ENCODE data around the gene JMJD7. TPM values are rescaled to one million over a fixed set of nuclear protein-coding genes. Genes with fewer than 3 reads are reported as not detected.
A peak's percentile ranks its signal among the peaks of the same experiment; 100 is the strongest.

JMJD7 gene
- total RNA-seq, 4 donors from 2014 or later: 6.1 to 12.8 (median 9.3) TPM

GRCh38 chr15:41794081-41794480 lies 33.8 kb upstream of the JMJD7 start:
- no peak for ATAC-seq
- Histone ChIP-seq H3K4me3 (no peak overlapping the region), H3K27ac (peak overlapping the region in 2 of 4 donors; percentile 20 to 32), H3K9me3 (no peaks in the 10 kb centered on the region), H3K36me3 (no peaks in the 10 kb centered on the region), H3K27me3 (no peaks in the 10 kb centered on the region), H3K4me1 (peaks cover 23 to 85% (median 44%) of the 10 kb centered on the region in 3 donors)
- TF ChIP-seq CTCF (IDR thresholded peaks at IDR 0.05) (no peak), POLR2AphosphoS5 (IDR thresholded peaks at IDR 0.05) (no peak), POLR2A (IDR thresholded peaks at IDR 0.05) (no peak), EP300 (IDR thresholded peaks at IDR 0.05) (no peak)
- 63 to 100% methylated on average over 1 of the region's 4 CpGs for WGBS, 2 donors (ENCODE audit: low coverage in 1 of 2)

GRCh38 chr15:41795996-41796856 lies 31.7 kb upstream of the JMJD7 start:
- TF ChIP-seq POLR2AphosphoS5 (IDR thresholded peaks at IDR 0.05) (no peak), POLR2A (IDR thresholded peaks at IDR 0.05) (no peak), CTCF (IDR thresholded peaks at IDR 0.05) (no peak)
- H3K36me3 ChIP-seq: peaks cover 0 to 20% of the 10 kb centered on the region in 2 donors
- 35 to 45% methylated on average over 8 of the region's 10 CpGs for WGBS, 2 donors (ENCODE audit: low coverage in 1 of 2)
- H3K4me3 ChIP-seq: no peak overlapping the region
- ATAC-seq: peak; percentile 22
- H3K9me3 ChIP-seq: no peaks in the 10 kb centered on the region
- H3K4me1 ChIP-seq: peaks cover 4 to 69% (median 23%) of the 10 kb centered on the region in 3 donors
- peak overlapping the region in 3 of 4 donors; percentile 53 to 67 (median 55) for H3K27ac ChIP-seq
- H3K27me3 ChIP-seq: no peaks in the 10 kb centered on the region

- Histone ChIP-seq H3K27ac (peak overlapping the region in 3 of 4 donors; percentile 24 to 55 (median 53)), H3K27me3 (no peaks in the 10 kb centered on the region), H3K9me3 (no peaks in the 10 kb centered on the region), H3K36me3 (peaks cover 0 to 26% of the 10 kb centered on the region in 2 donors), H3K4me3 (no peak overlapping the region), H3K4me1 (peaks cover 0 to 69% (median 17%) of the 10 kb centered on the region in 3 donors)
- no peak for TF ChIP-seq CTCF (IDR thresholded peaks at IDR 0.05)
- no peak for TF ChIP-seq POLR2A (IDR thresholded peaks at IDR 0.05)
- TF ChIP-seq POLR2AphosphoS5 (IDR thresholded peaks at IDR 0.05): no peak
- TF ChIP-seq EP300 (IDR thresholded peaks at IDR 0.05): no peak
- 84 to 85% methylated on average over 5 to 7 of the region's 8 CpGs for WGBS, 2 donors (ENCODE audit: low coverage in 1 of 2)
- ATAC-seq: no peak
Observed at GRCh38 chr15:41797201-41797944, 30.5 kb upstream of the JMJD7 start.

- 74 to 76% methylated on average over 4 to 8 of the region's 9 CpGs for WGBS, 2 donors (ENCODE audit: low coverage in 1 of 2)
- TF ChIP-seq EP300 (IDR thresholded peaks at IDR 0.05): no peak
- no peak for TF ChIP-seq CTCF (IDR thresholded peaks at IDR 0.05)
- TF ChIP-seq POLR2AphosphoS5 (IDR thresholded peaks at IDR 0.05): no peak
- no peak for TF ChIP-seq POLR2A (IDR thresholded peaks at IDR 0.05)
- Histone ChIP-seq H3K4me3 (no peak overlapping the region), H3K27me3 (no peaks in the 10 kb centered on the region), H3K9me3 (no peaks in the 10 kb centered on the region), H3K4me1 (peaks cover 0 to 64% (median 19%) of the 10 kb centered on the region in 3 donors), H3K27ac (peak overlapping the region in 3 of 4 donors; percentile 14 to 27 (median 22)), H3K36me3 (peaks cover 0 to 26% of the 10 kb centered on the region in 2 donors)
- no peak for ATAC-seq
Observed at GRCh38 chr15:41798607-41799487, 29.0 kb upstream of the JMJD7 start.
